ENCODE measurements around the gene KDM5B. TPM values are rescaled to one million over a fixed set of nuclear protein-coding genes. Genes with fewer than 3 reads are reported as not detected.

The KDM5B gene
- total and polyA plus RNA-seq, 12 donors: 11.7 to 75.1 (median 41.4) TPM

DNA sequence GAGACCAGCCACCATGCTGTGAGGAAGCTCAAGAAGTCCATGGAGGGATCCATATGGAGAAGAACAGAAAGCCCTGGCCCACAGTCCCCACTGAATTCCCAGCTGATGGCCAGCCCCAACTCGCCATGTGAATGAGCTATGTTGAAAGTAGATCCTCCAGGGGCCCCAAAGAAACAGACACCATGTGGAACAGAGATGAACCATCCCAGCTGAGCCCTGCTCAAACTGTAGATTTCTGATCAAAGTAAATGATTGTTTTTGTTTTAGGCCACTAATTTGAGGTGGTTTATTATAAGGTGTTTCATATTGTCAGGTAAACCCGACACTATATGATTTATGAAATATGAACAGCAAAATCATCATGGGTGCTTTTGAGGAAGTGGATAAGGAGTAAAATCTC, 130.8 kb downstream of the KDM5B start:
- no peak overlapping the region for H3K4me3 ChIP-seq
- no peaks in the 10 kb centered on the region for H3K36me3 ChIP-seq (replicated peaks in 1 of 2)
- peaks cover 9% of the 10 kb centered on the region for H3K27me3 ChIP-seq
- TF ChIP-seq CTCF (IDR thresholded peaks at IDR 0.05) (no peak), POLR2A (IDR thresholded peaks at IDR 0.05) (no peak)
- H3K4me1 ChIP-seq (replicated peaks in 1 of 2): no peaks in the 10 kb centered on the region
- 81 to 88% (median 86%) methylated on average over 2 of the region's 2 CpGs for WGBS, 4 donors
- intact Hi-C loops (cut with DNase I): no loop called here
- no peaks in the 10 kb centered on the region for H3K9me3 ChIP-seq (replicated peaks in 1 of 3)
- no peak overlapping the region for H3K27ac ChIP-seq
- no peak for DNase-seq

Small RNA genes within 50 kb of the gene (small RNA-seq; reads per million reads assigned to genes)
- gene AC098934.3: 0 reads per million in 2 donors

Other genes starting within 250 kb of the KDM5B start
- gene SYT2, start 98.0 kb downstream of the KDM5B start, total RNA-seq: 1 to 10 TPM in 1 of 9 donors, under 1 TPM in 5, not detected in 3; 0.08 to 3.8 (median 0.36) TPM
- 1 to 10 TPM in 1 of 3 donors, under 1 TPM in 2; 0.37 to 1.4 (median 0.88) TPM for gene SYT2, start 98.0 kb downstream of the KDM5B start, polyA plus RNA-seq
- 1 to 10 TPM in 4 of 9 donors, under 1 TPM in 2, not detected in 3; 0.33 to 3.5 (median 1.3) TPM for gene PCAT6, start 2.5 kb upstream of the KDM5B start, total RNA-seq
- 1 to 10 TPM; 3.0 to 8.5 (median 5.8) TPM for gene PCAT6, start 2.5 kb upstream of the KDM5B start, polyA plus RNA-seq
- 10 to 100 TPM in 1 of 9 donors, 1 to 10 TPM in 8; 3.1 to 10.6 (median 6.9) TPM for gene RABIF, start 80.7 kb upstream of the KDM5B start, total RNA-seq
- gene RABIF, start 80.7 kb upstream of the KDM5B start, polyA plus RNA-seq: 1 to 10 TPM; 3.6 to 10.0 (median 3.8) TPM
- 10 to 100 TPM; 21.9 to 41.9 (median 26.9) TPM for gene KLHL12, start 118.8 kb upstream of the KDM5B start, total RNA-seq
- 10 to 100 TPM; 12.2 to 30.6 (median 14.7) TPM for gene KLHL12, start 118.8 kb upstream of the KDM5B start, polyA plus RNA-seq
- gene ADIPOR1, start 149.9 kb upstream of the KDM5B start, total RNA-seq: 100 to 1,000 TPM in 5 of 9 donors, 10 to 100 TPM in 4; 80.5 to 143 (median 105) TPM
- 100 to 1,000 TPM in 1 of 3 donors, 10 to 100 TPM in 2; 57.0 to 130 (median 68.7) TPM for gene ADIPOR1, start 149.9 kb upstream of the KDM5B start, polyA plus RNA-seq
- 100 to 1,000 TPM in 4 of 9 donors, 10 to 100 TPM in 5; 83.0 to 247 (median 95.6) TPM for gene CYB5R1, start 158.8 kb upstream of the KDM5B start, total RNA-seq
- 10 to 100 TPM; 41.4 to 97.5 (median 45.0) TPM for gene CYB5R1, start 158.8 kb upstream of the KDM5B start, polyA plus RNA-seq
- 10 to 100 TPM; 44.3 to 67.2 (median 53.0) TPM for gene TMEM183A, start 199.0 kb upstream of the KDM5B start, total RNA-seq
- gene TMEM183A, start 199.0 kb upstream of the KDM5B start, polyA plus RNA-seq: 10 to 100 TPM; 23.4 to 57.0 (median 24.4) TPM
- 1 to 10 TPM in 1 of 9 donors, under 1 TPM in 8; 0.12 to 2.9 (median 0.42) TPM for gene PPFIA4, start 218.1 kb upstream of the KDM5B start, total RNA-seq
- 1 to 10 TPM in 1 of 3 donors, under 1 TPM in 2; 0.46 to 2.6 (median 0.54) TPM for gene PPFIA4, start 218.1 kb upstream of the KDM5B start, polyA plus RNA-seq